Fibroblast of skin of back (primary cell): ENCODE measurements around the gene TIMM22.

ENCODE experiments used
- DNase-seq: peaks from one replicate; pipeline ENCODE4 v3.0.0-alpha.2; 2013

TIMM22 gene

GRCh38 chr17:1022278-1023024, 25.5 kb downstream of the TIMM22 start:
- no peak for DNase-seq

DNA sequence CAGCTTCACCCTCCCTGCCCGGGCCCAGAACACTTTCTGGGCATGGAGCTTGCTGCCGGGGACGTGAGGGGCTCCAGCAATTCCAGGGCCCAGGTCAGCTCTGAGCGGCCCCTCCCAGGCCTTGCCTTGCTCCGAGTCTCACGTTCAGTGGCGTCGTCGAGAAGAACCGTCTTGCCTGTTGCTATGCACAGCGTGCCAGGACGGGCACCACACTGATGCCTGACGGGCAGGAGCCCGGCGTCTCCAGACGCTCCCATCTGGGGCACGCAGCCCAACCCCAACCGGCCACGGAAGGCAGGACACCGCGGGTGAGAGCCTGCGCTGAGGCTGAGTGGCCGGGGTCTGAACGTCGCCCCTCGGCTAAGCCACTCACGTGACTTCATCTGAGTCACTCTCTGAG, 27.1 kb downstream of the TIMM22 start:
- no peak for DNase-seq

DNA sequence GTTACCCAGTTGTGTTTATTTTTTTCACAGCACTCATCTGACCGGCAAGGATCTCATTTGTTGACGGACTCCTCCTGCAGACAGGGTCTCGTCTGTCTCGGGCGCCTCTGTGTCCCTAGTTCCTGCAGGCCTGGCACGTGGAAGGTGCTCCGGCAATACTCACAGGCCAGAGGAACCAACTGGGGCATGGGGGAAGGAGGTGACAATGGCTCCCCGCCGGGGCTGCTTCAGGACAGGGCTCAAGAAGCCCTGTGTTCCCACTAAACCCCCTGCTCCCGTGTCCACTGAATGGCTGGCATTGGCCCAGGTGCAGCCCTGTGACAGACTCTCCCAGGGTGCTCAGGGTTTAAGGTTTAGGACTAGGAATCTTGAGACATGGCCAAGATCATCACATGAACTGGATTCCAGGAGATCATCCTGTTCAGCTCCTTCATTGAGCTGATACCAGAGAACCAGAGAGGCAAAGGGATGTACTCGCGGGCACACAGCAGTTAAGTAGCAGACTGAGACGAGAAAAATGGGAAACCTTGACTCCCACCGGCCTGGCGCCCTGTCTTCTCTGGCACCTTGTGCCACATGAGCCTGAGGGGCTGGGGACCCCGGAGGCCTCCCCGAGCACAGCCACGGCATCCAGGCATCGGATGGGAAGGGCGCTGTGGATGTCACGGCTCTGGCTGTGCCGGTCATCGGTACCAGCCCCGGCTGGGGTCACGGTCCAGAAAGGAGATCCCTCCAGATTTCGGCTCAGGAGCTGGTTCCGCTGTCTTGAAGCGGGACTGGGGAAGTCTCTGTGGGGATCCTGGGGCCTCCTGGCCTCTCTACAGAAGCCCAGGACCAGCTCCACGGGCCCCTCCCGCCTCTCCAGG, 29.0 kb downstream of the TIMM22 start:
- DNase-seq, result no peak

DNA sequence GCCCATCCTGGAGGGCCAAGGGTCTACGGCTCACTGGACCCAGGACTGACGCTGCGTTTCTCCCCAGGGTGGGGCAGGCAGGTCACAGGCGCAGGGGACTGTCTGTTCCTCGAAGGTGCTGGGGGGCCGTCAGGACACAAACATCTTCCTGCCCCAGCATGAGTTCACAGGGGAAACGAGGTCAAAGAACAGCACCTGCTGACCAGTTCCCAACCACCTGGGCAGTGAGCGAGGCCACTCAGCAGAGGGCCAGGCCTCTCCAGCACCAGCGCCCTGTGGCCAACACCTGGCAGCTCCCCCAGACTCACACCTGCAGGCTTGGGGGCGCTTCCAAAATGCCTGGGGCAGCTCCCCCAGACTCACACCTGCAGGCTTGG, 29.7 kb downstream of the TIMM22 start:
- no peak for DNase-seq

DNA sequence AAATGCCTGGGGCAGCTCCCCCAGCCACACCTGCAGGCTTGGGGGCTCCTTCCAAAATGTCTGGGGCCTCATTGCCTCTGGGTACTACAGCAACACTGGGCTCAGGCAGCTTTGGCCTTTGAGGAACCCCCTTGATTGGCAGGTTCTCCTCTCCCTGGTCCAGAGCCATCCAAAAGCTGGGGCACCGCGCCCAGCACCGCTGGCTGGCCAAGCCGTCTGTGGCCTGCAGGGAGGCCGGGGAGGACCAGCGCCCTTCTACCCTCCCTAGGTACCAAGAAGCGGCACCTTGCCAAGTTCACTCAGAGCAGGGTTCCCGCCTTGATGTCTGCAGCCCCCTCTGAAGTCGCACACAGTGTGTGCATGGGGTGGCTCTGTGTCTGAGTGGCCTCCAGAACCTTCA, 30.1 kb downstream of the TIMM22 start:
- DNase-seq, result no peak

DNA sequence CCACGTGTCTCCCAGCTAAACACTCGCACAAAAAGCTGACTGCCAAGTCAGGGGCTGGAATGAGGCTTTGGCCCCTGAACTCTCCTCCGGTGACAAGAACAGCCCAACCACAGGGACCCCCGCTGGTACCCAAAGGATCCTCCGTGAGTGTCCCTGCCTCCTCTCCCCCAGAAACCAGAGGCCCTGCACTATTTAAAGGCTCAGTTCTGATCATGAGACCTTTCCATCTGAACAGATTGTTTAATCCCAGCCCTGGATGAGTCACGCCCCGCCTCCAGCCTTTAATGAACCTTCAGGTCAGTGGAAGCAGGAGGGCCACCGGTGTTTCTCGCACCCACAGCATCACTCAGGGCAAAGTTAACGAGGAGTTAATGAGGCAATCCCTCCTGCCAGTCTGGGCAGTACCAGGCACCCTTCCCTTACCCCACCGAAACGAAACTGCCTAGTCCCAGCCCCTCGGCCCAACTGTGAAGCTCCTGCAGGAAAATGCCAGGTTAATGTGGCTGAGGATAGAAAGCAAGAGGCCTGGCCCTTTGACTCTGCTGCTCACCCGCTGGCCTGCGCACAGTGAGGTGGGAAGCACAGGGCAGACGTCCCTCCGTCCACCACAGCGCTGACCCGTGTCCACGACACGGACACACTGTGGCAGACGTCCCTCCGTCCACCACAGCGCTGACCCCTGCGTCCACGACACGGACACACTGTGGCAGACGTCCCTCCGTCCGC, 32.4 kb downstream of the TIMM22 start:
- DNase-seq, result no peak

- DNase-seq, result no peak
Measured at GRCh38 chr17:1029922-1030644, 33.2 kb downstream of the TIMM22 start.

- DNase-seq, result no peak
Measured at GRCh38 chr17:1030684-1031532, 34.0 kb downstream of the TIMM22 start.

DNA sequence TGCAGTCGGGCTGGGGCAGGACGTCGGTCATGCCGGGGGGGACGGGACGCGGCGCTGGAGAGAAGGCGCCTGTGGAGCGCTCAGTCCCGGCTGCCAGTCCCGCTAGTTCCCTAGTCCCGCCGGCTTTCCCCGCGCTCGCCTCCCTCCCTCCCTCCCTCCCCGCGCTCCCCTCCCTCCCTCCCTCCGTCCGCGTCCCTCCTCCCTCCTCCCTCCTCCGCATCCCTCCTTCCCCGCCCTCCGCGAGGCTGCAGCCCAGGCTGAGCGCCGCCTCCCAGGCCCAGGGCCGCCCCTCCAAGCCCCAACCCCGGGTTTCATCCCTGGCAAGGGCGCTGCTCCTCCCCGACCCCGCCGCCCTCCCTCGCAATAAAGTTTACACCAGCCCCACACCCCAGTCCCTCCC, 34.8 kb downstream of the TIMM22 start:
- peak; percentile 46 for DNase-seq

DNA sequence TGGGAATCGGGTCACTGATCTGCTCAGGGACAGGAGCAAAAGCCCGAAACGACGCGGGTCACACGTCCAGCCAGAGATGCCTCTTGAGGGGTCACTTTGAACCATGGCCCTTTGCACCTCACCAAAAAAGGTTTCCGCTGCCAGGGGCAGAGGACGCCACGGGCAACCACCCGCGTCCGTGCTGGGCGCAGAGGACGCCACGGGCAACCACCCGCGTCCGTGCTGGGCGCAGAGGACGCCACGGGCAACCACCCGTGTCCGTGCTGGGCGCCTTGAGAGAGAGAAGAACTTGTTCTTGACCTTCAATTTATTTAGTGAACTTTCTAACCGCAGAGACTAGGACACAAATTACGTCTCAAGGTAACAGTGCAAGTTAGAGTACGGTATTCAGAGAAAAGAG, 35.5 kb downstream of the TIMM22 start:
- no peak for DNase-seq

DNA sequence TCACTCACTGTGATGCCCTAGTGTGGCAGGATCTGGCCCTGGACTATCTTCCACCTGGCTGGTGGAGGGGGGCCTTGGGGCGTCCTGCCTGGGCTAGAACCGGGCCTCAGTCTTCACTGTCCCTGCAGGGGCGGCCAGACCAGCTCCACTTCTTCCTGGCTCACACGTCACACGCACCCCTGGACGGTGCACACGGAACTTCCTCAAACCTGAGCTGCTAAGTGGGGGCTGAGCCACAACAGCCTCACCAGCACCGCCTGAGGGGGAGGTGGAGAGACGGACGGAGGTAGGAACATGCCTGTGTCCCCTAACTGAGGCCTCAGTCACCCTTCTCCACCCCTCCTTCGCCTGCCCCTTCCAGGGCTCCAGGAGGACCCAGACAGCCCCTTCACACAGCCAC, 36.6 kb downstream of the TIMM22 start:
- no peak for DNase-seq

DNA sequence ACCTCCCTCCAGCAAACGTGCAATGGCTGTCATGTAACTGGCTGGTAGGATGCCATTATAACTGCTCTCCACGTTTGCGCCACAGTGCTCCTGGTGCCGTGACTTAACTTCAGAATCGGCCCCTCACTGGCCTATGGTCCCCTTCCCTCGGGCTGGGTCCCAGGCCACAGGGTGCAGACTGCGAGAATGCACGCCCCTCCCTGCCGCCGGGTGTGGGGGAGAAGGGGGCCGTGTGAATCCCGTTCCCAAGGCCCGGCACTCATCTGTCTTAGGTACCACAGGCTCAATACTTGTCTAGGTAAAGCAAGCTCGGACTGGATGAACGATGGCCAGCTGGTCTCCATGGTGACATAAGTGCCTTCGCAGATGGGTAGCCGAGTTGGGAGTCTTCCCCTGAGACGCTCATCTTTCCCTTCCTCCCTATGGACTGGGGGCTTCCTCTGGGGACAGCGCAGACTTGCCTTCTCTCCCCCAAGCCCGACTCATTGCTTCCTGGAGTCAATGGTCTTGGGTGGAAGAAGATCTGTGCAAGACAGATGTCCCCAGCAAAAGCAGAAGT, 37.8 kb downstream of the TIMM22 start:
- DNase-seq, result no peak

DNA sequence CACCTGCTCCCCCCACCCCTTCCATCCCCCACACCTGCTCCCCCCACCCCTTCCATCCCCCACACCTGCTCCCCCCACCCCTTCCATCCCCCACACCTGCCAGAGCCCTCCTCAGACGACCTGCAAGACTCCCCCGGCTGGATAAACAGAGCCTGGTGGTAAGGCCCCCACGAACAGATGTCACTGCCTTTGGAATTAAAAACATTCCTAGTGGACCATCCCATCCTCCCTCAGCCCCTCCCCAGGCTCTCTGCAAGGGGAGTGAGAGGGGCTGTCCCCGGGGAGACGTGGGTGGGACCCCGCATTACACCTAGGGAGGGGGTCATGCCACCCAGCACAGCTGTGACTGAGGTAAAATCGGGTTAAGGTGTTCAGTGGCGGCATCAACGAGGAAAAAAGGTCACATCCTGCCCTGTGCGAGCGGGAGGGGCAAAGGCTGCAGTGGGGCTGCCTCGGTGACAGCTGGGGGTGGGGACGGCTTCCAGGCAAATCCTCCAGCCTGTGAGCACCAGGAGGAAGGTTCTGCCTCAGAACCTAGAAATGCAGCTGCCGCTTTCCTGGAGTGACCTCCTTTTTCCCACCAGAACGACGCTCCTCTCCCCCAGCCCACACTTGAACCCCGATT, 38.7 kb downstream of the TIMM22 start:
- DNase-seq, result peak; percentile 30

GRCh38 chr17:1036171-1036844, 39.4 kb downstream of the TIMM22 start:
- no peak for DNase-seq

DNA sequence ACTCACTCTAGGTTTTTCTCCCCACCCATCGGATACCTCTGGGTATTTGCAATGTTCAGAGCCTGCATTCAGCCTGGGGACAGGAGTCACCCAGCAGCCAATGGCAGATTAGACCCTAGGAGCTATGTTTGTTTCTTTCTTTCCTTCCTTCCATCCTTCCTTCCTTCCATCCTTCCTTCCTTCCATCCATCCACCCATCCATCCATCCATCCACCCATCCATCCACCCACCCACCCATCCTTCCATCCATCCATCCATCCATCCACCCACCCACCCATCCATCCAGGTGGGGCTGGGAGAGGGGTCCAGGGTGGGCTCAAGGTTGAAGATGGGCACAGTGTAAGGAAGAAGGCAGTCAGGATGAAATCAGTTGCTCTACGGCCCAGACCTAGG, 39.9 kb downstream of the TIMM22 start:
- DNase-seq, result no peak

- no peak for DNase-seq
Measured at GRCh38 chr17:1037238-1037879, 40.4 kb downstream of the TIMM22 start.

DNA sequence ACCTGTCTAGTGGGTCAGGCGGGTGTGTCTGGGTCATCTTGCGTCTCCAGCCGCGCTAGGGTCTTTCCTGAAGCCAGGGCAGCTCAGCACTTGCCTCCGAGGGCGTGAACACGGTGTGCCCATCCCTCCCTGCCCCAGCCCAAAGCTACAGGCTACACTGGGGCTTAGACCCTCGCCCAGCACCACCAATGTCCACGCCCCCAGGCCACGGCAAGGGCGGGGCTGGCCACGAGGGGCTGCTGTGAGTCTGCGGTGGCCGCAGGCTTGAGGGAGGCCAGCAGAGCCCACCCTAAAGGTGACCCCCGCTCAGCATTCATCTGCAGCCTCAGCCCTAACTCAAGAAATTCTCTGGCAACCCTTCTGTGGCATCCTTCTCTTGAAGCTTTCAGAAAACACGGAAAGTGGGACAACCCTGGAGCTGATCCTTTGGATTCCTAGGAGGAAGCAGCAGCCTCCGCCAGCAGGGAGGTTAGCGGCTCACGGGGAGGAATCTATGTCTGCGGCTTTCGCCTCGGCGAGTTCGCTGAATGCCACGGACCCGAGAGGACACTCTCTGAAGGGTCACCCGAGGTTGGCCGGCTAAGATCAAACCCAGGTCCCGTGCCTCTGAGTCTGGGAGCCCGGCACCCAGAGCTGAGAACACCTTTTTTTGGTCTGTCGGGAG, 41.7 kb downstream of the TIMM22 start:
- no peak for DNase-seq

DNA sequence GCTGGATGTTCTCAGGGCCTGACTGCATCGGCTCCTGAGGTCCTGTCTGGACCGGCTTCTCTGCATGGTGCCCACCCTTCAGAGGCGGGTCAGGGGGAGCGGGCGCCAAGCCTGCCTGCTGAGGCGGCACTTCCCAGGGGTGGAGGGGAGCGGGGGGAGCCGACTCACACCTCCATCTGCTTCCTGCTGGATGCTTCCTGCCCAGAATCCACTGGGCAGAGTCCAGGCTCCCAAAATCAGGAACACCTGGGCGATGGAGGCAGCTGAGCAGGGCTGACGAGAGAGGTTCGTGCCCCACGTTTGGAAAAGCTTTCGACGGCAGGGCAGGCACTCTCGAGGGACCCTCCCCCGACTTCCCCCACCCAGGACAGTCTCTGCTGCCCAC, 42.2 kb downstream of the TIMM22 start:
- no peak for DNase-seq

DNA sequence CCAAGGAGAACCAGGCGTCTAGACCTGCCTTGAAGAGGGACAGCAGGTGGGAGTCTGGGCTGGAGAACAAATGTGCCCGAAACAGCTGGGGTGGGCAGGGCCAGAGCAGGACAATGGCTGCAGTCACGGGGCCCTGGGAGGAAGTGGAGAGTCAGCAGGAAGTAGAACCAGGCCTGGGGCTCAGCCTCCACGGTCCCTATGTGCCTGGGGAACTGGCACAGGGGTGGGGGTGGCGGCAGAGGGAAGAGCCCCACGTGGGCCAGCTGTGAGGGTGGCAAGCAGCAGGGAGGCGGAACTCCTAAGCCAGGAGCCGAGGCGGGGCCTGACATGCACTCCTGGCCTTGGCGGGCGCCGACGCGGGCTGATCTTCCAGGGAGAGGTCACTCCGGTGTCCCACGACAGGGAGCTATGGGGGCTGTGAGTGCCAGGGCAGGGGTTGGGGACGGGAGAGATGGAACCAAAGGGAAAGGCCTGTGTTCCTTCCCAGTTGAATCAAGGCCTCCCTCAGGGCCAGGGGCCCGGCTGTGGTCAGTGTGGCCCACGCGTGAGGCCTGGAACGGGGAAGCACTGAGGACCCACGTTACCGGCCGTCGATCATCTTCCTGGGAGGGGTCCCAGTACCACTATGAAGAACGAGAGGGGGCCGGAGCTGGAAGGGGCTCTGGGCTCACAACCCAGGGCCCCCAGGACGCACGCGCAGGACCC, 42.7 kb downstream of the TIMM22 start:
- DNase-seq, result peak; percentile 30
